T-helper 17 cell (primary cell): ENCODE measurements around the gene SPIRE2. TPM values are rescaled to one million over a fixed set of nuclear protein-coding genes. Genes with fewer than 3 reads are reported as not detected.
"Not testable (repeated sequence)": the region's sequence is repeated elsewhere in the genome, so short reads cannot be mapped to it uniquely, and the experiment has no call there.

Experiments
- ATAC-seq: fragments of 150-1000 bp; cut with Tn5 transposase; 2 replicates; pipeline ENCODE4 v1.10.0; 2021; ENCODE audit warnings: mild to moderate bottlenecking, moderate library complexity
- DNase-seq, 3 donors: peaks; one replicate each; pipeline versions ENCODE4 v3.0.0 to v3.0.0-alpha.2; 2020 to 2021
- H3K9me3 ChIP-seq: one replicate; pipeline ENCODE4 v1.7.0; 2013; ENCODE audit warnings: low read length, mild to moderate bottlenecking; ENCODE audit not compliant: control insufficient read depth, poor library complexity, severe bottlenecking
- H3K27ac Mint-ChIP-seq: one replicate; pipeline ENCODE4 v1.8.0; 2022; ENCODE audit warnings: mild to moderate bottlenecking, moderate library complexity, mixed read lengths
- H3K27me3 Mint-ChIP-seq: one replicate; pipeline ENCODE4 v1.8.0; 2022; ENCODE audit warnings: mixed read lengths
- H3K36me3 Mint-ChIP-seq: one replicate; pipeline ENCODE4 v1.8.0; 2022; ENCODE audit warnings: low read depth, mixed read lengths
- H3K4me1 Mint-ChIP-seq: one replicate; pipeline ENCODE4 v1.8.0; 2022; ENCODE audit warnings: mild to moderate bottlenecking, mixed read lengths
- H3K4me3 Mint-ChIP-seq: one replicate; pipeline ENCODE4 v1.8.0; 2022; ENCODE audit warnings: mild to moderate bottlenecking, moderate library complexity, mixed read lengths
- total RNA-seq, 4 donors: library from RNA in 2 of 4; stranded (reverse) in 2 of 4; gene quantifications; one replicate each; pipeline ENCODE4 v1.2.3 and lab custom pipeline; 2022 to 2026

Gene SPIRE2
- total RNA-seq: 1 to 10 TPM; 1.3 to 3.3 TPM
- 0.12 to 0.98 reads per million in 2 donors for total RNA-seq (lab: John Stamatoyannopoulos, UW)

GRCh38 chr16:89828199-89828869 lies at the start of gene SPIRE2:
TSS of gene SPIRE2 (plus strand) at chr16:89828475. CDS start at chr16:89828551, 76 bp downstream.
- Mint-ChIP-seq H3K27ac (no peak within 1 kb of the TSS), H3K27me3 (peaks cover 25% of the 10 kb centered on the region), H3K4me3 (peak within 1 kb of the TSS; percentile 69), H3K4me1 (peaks cover 4% of the 10 kb centered on the region), H3K36me3 (peaks cover 2% of the 10 kb centered on the region)
- DNase-seq (peak; percentile 56 to 66 (median 58)), ATAC-seq (peak; percentile 98)
- H3K9me3 ChIP-seq: no peaks in the 10 kb centered on the region

DNA sequence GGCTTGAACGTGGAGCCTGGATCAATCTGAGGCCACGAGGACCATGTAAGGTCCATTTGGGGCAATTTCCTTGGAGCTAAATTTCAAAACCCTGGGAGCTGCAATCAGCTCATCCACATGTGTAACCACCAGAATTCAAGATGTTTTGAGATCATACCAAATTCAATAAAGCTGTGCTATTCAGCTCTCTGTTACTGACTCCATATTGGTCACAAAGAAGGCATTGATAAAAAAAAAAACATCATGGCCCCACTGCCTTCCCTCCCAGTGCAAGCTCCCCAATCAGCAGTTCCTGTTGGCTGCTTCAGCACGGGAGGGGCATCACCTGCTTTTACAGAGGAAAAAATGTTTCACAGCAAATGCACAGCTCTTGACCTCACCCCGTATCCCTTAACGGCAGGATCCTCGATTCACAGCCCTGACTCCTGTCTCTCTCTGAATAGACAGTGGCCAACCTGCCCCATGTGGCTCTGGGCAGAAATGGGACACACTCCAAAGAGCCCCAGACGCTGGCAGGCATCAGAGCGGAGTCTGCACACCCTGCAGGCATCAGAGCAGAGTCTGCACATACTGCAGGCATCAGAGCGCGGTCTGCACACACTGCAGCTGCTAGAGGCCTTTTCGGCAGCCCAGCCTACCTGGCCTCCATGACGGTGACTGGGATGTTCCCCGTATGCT lies 48.9 kb upstream of the SPIRE2 start:
- peaks cover 3% of the 10 kb centered on the region for H3K4me1 Mint-ChIP-seq
- no peaks in the 10 kb centered on the region for H3K27me3 Mint-ChIP-seq
- no peaks in the 10 kb centered on the region for H3K36me3 Mint-ChIP-seq
- H3K27ac Mint-ChIP-seq: peak overlapping the region; percentile 4
- no peak overlapping the region for H3K4me3 Mint-ChIP-seq
- DNase-seq (no peak), ATAC-seq (no peak)
- H3K9me3 ChIP-seq: no peaks in the 10 kb centered on the region

GRCh38 chr16:89779909-89780305 lies 48.4 kb upstream of the SPIRE2 start:
- Mint-ChIP-seq H3K4me3 (no peak overlapping the region), H3K36me3 (no peaks in the 10 kb centered on the region), H3K4me1 (peaks cover 8% of the 10 kb centered on the region), H3K27ac (peak overlapping the region; percentile 4), H3K27me3 (no peaks in the 10 kb centered on the region)
- no peak for ATAC-seq
- H3K9me3 ChIP-seq: no peaks in the 10 kb centered on the region
- no peak for DNase-seq

DNA sequence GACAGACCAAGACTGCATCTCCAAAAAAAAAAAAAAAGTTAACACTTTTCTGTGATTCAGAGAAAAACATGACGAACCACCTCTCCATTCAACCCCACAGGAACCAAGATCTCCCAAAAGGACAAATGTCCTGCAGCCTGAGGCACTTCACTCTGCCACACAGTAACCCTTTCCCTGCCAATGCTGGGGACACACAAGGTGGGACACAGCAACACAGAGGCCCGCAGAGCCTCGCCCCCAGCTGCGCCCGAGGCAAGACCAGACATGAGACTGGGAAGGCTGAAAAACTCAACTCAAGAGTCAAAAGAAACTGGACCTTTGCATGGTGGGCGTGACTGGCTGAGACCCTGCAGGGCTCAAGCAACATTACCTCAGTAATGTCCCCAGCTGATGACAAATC lies 45.8 kb upstream of the SPIRE2 start:
- DNase-seq (no peak), ATAC-seq (no peak)
- H3K4me1 Mint-ChIP-seq: peaks cover 21% of the 10 kb centered on the region
- no peaks in the 10 kb centered on the region for H3K9me3 ChIP-seq
- H3K27me3 Mint-ChIP-seq: no peaks in the 10 kb centered on the region
- no peak overlapping the region for H3K4me3 Mint-ChIP-seq
- H3K27ac Mint-ChIP-seq: no peak overlapping the region
- H3K36me3 Mint-ChIP-seq: no peaks in the 10 kb centered on the region

GRCh38 chr16:89783952-89784351 lies 44.3 kb upstream of the SPIRE2 start:
- H3K4me1 Mint-ChIP-seq: peaks cover 21% of the 10 kb centered on the region
- H3K36me3 Mint-ChIP-seq, H3K4me3 Mint-ChIP-seq, H3K27me3 Mint-ChIP-seq, ATAC-seq, DNase-seq, H3K9me3 ChIP-seq, H3K27ac Mint-ChIP-seq: not testable (repeated sequence)

- H3K27me3 Mint-ChIP-seq: no peaks in the 10 kb centered on the region
- DNase-seq (no peak), ATAC-seq (peak; percentile 35)
- peak overlapping the region; percentile 59 for H3K27ac Mint-ChIP-seq
- H3K9me3 ChIP-seq: no peaks in the 10 kb centered on the region
- H3K36me3 Mint-ChIP-seq: no peaks in the 10 kb centered on the region
- peak overlapping the region; percentile 36 for H3K4me3 Mint-ChIP-seq
- peaks cover 21% of the 10 kb centered on the region for H3K4me1 Mint-ChIP-seq
Observed at GRCh38 chr16:89784406-89784805, 43.9 kb upstream of the SPIRE2 start.

DNA sequence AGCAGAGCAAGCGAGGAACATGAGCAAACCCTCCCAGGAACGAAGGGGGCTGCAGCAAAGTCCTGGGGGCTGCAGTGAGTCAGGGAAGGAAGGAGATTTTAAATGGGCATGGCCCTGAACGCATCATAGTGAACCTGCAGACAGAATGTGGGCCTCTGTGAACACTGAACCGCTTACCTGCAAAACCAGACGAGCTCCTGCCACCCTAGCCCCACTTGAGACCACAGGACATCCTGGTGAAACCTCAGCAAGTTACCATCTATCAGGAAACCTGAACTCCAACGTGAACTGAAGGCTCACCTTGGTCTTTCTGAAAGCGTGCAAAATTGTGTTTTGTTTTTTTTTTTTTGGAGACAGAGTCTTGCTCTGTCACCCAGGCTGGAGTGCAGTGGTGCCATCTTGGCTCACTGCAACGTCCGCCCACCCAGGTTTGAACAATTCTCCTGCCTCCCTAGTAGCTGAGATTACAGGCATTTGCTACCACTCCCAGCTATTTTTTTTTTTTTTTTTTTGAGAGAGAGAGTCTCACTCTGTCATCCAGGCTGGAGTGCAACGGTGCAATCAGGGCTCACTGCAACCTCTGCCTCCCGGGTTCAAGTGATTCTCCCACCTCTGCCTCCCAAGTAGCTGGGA lies 42.6 kb upstream of the SPIRE2 start:
- peak overlapping the region; percentile 68 for H3K4me3 Mint-ChIP-seq
- no peak overlapping the region for H3K27ac Mint-ChIP-seq
- H3K36me3 Mint-ChIP-seq: no peaks in the 10 kb centered on the region
- H3K27me3 Mint-ChIP-seq: no peaks in the 10 kb centered on the region
- ATAC-seq (peak; percentile 93), DNase-seq (peak in 2 of 3 donors; percentile 16 to 23)
- H3K9me3 ChIP-seq: no peaks in the 10 kb centered on the region
- H3K4me1 Mint-ChIP-seq: peaks cover 21% of the 10 kb centered on the region

- DNase-seq: no peak
- Mint-ChIP-seq H3K27ac (peak overlapping the region; percentile 14), H3K4me3 (peak overlapping the region; percentile 70), H3K4me1 (peaks cover 21% of the 10 kb centered on the region), H3K27me3 (no peaks in the 10 kb centered on the region), H3K36me3 (no peaks in the 10 kb centered on the region)
- no peaks in the 10 kb centered on the region for H3K9me3 ChIP-seq
- ATAC-seq: no peak
Observed at GRCh38 chr16:89786474-89787364, 41.6 kb upstream of the SPIRE2 start.

DNA sequence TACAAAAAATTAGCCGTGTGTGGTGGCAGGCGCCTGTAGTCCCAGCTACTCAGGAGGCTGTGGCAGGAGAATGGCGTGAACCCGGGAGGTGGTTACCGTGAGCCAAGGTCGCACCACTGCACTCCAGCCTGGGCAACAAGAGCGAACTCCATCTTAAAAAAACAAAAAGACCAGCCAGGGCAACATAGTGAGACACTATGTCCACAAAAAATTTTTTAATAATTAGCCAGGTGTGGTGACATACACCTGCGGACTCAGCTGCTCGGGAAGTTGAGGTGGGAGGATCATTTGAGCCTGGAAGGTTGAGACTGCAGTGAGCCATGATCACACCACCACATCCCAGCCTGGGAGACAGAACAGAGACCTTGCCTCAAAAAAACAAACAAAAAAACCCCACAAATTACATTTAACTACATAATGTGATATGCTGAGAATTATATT lies 40.9 kb upstream of the SPIRE2 start:
- H3K4me3 Mint-ChIP-seq: no peak overlapping the region
- no peaks in the 10 kb centered on the region for H3K36me3 Mint-ChIP-seq
- ATAC-seq: no peak
- H3K4me1 Mint-ChIP-seq: peaks cover 26% of the 10 kb centered on the region
- peak overlapping the region; percentile 14 for H3K27ac Mint-ChIP-seq
- no peak for DNase-seq
- H3K27me3 Mint-ChIP-seq: no peaks in the 10 kb centered on the region
- H3K9me3 ChIP-seq: no peaks in the 10 kb centered on the region

DNA sequence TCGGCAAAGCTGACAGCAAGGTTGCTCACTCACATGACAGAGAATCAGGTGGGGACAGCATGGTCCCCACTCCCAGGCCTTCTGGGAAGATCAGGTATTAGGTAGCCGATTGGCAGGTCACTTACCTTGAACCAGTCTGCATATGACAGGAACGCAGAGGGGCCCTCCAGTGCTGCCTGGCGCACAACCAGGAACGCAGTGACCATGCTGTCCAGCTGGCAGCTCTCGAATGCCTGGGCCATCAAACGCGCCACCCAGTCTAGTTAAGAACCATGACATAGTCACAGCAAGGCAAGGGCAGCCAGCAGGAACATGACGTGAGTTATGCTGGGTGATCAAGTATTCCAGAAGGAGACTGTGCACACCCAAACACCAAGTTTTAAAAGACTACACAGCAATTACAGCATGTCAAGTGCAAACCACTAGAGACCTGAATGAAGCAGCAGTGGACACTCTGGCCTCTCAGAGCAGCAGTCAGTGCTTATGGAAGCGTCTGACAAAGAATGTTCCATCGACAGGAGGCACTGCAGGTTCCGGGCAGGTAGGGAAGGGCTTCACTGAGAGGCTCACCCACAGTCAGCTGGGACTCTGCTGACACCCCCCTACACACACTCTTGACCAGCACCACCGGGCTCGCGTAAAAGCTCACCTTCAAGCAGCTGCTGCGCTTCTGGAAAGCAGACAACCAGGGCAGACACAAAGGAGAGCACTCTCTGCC lies 36.8 kb upstream of the SPIRE2 start:
- ATAC-seq: no peak
- no peak for DNase-seq
- no peaks in the 10 kb centered on the region for H3K27me3 Mint-ChIP-seq
- peaks cover 15% of the 10 kb centered on the region for H3K4me1 Mint-ChIP-seq
- H3K36me3 Mint-ChIP-seq: no peaks in the 10 kb centered on the region
- no peak overlapping the region for H3K27ac Mint-ChIP-seq
- no peaks in the 10 kb centered on the region for H3K9me3 ChIP-seq
- no peak overlapping the region for H3K4me3 Mint-ChIP-seq

GRCh38 chr16:89793092-89793491 lies 35.2 kb upstream of the SPIRE2 start:
- not testable (repeated sequence) for ATAC-seq, H3K27me3 Mint-ChIP-seq, H3K9me3 ChIP-seq, H3K36me3 Mint-ChIP-seq
- Mint-ChIP-seq H3K4me3 (peak overlapping the region; percentile 36), H3K27ac (peak overlapping the region; percentile 29), H3K4me1 (peaks cover 12% of the 10 kb centered on the region)
- peak; percentile 37 to 51 (median 40) for DNase-seq

GRCh38 chr16:89793955-89794354 lies 34.3 kb upstream of the SPIRE2 start:
- H3K36me3 Mint-ChIP-seq: no peaks in the 10 kb centered on the region

More at GRCh38 chr16:89793955-89794354, 34.3 kb upstream of the SPIRE2 start:
- H3K27me3 Mint-ChIP-seq: no peaks in the 10 kb centered on the region
- no peaks in the 10 kb centered on the region for H3K9me3 ChIP-seq
- DNase-seq (no peak), ATAC-seq (no peak)
- no peak overlapping the region for H3K27ac Mint-ChIP-seq
- no peak overlapping the region for H3K4me3 Mint-ChIP-seq
- peaks cover 12% of the 10 kb centered on the region for H3K4me1 Mint-ChIP-seq
